A549 (cell line): ENCODE data around the gene DNASE1L2. TPM values are rescaled to one million over a fixed set of nuclear protein-coding genes. Genes with fewer than 3 reads are reported as not detected.

Source experiments
- ATAC-seq, 2 experiments: fragments of 200-7000 bp in 1 of 2; fragments of >200 bp in 1 of 2; cut with Nextera tagmentation in 1 of 2; cut with Tn5 transposase in 1 of 2; 3 replicates each; pipeline versions ENCODE4 v1.8.0 to v1.9.1; 2018 to 2020; ENCODE audit warnings: mild to moderate bottlenecking in 1 of 2, moderate library complexity in 1 of 2
- CTCF ChIA-PET: fragments of 300-600 bp; sonication (Branson Sonifier 250); formaldehyde crosslinking; extraction: SDS; loops from one replicate; lab custom pipeline; 2021; ENCODE audit warnings: antibody characterized with exemption, inconsistent platforms; lab: Yijun Ruan, JAX
- POLR2A ChIA-PET: fragments of 350-600 bp; formaldehyde crosslinking; extraction: SDS; loops from one replicate; lab custom pipeline; 2021; ENCODE audit warnings: antibody characterized with exemption, inconsistent platforms; lab: Yijun Ruan, JAX
- DNase-seq, 2 experiments: peaks; one replicate each; pipeline versions ENCODE4 v3.0.0 to v3.0.0-alpha.2; 2011 to 2016; ENCODE audit warnings: low read depth in 1 of 2, low spot score in 1 of 2
- FAIRE-seq: peaks from 2 replicates; lab custom pipeline; 2011; peaks lifted over from hg19 to GRCh38; lab: Jason Lieb, UNC
- H3K27ac ChIP-seq, 2 experiments: fragments of >200 bp; sonication (Bioruptor Twin); formaldehyde crosslinking; 3 replicates each; pipeline ENCODE4 v1.5.1; 2016 to 2017
- H3K4me1 ChIP-seq: fragments of >200 bp; sonication (Bioruptor Twin); formaldehyde crosslinking; 3 replicates; pipeline ENCODE4 v1.6.1; 2016
- H3K4me2 ChIP-seq: fragments of >200 bp; sonication (Bioruptor Twin); formaldehyde crosslinking; 3 replicates; pipeline ENCODE4 v1.6.1; 2016
- H3K4me3 ChIP-seq: fragments of >200 bp; sonication (Bioruptor Twin); formaldehyde crosslinking; 3 replicates; pipeline ENCODE4 v1.5.1; 2016
- H3K9me3 ChIP-seq: fragments of >200 bp; sonication (Bioruptor Twin); formaldehyde crosslinking; 3 replicates; pipeline ENCODE4 v1.6.1; 2016
- BCL3 ChIP-seq: fragments of >200 bp; sonication (Bioruptor Twin); formaldehyde crosslinking; IDR thresholded peaks from 3 replicates; pipeline ENCODE4 v1.6.1; 2016
- CEBPB ChIP-seq, 2 experiments: fragments of >200 bp in 1 of 2; sonication (Bioruptor Twin) in 1 of 2; formaldehyde crosslinking in 1 of 2; IDR thresholded peaks; 2 replicates each; pipeline ENCODE4 v1.6.1; 2012 to 2016
- EHMT2 ChIP-seq: fragments of 200-600 bp; sonication (generic); IDR thresholded peaks from 2 replicates; pipeline ENCODE4 v1.6.1; 2016; ENCODE audit warnings: antibody characterized with exemption, low read depth, mild to moderate bottlenecking, moderate library complexity
- FOSB ChIP-seq: fragments of 250-450 bp; sonication (Bioruptor Pico); IDR thresholded peaks from 2 replicates; pipeline ENCODE4 v1.5.0; 2020; ENCODE audit warnings: mild to moderate bottlenecking, moderate library complexity
- FOXS1 ChIP-seq: fragments of 250-450 bp; sonication (Bioruptor Pico); IDR thresholded peaks from 2 replicates; pipeline ENCODE4 v1.5.0; 2020; ENCODE audit warnings: mild to moderate bottlenecking, moderate library complexity
- GATA3 ChIP-seq: IDR thresholded peaks from 2 replicates; pipeline ENCODE4 v1.6.1; 2012; ENCODE audit warnings: borderline replicate concordance
- HEYL ChIP-seq: fragments of 250-450 bp; sonication (Bioruptor Pico); IDR thresholded peaks from 2 replicates; pipeline ENCODE4 v1.8.0; 2021; ENCODE audit warnings: mild to moderate bottlenecking, moderate library complexity
- HMGXB4 ChIP-seq: fragments of 250-450 bp; sonication (Bioruptor Pico); IDR thresholded peaks from 2 replicates; pipeline ENCODE4 v1.5.0; 2021; ENCODE audit warnings: mild to moderate bottlenecking, moderate library complexity, borderline replicate concordance
- HOXA7 ChIP-seq: fragments of 250-450 bp; sonication (Bioruptor Pico); IDR thresholded peaks from 2 replicates; pipeline ENCODE4 v1.5.0; 2020; ENCODE audit warnings: mild to moderate bottlenecking, moderate library complexity
- HOXB5 ChIP-seq: fragments of 250-450 bp; sonication (Bioruptor Pico); IDR thresholded peaks from 2 replicates; pipeline ENCODE4 v1.5.0; 2020; ENCODE audit warnings: mild to moderate bottlenecking, moderate library complexity
- JUNB ChIP-seq: fragments of >200 bp; sonication (Bioruptor Twin); formaldehyde crosslinking; IDR thresholded peaks from 2 replicates; pipeline ENCODE4 v1.6.1; 2016
- KDM1A ChIP-seq: fragments of 200-600 bp; sonication (generic); IDR thresholded peaks from 2 replicates; pipeline ENCODE4 v1.6.1; 2016; ENCODE audit warnings: low read depth, mild to moderate bottlenecking
- NR3C1 ChIP-seq: fragments of >200 bp; sonication (Bioruptor Twin); formaldehyde crosslinking; IDR thresholded peaks from 3 replicates; pipeline ENCODE4 v1.6.1; 2017
- POLR2AphosphoS2 ChIP-seq: conservative IDR thresholded peaks from 2 replicates; pipeline ENCODE4 v1.6.1; 2012; ENCODE audit warnings: low read length, improper control_type of control experiment, inconsistent platforms
- RARB ChIP-seq: fragments of 250-450 bp; sonication (Bioruptor Pico); IDR thresholded peaks from 2 replicates; pipeline ENCODE4 v1.8.0; 2021; ENCODE audit warnings: mild to moderate bottlenecking, moderate library complexity
- SREBF2 ChIP-seq: fragments of 450-650 bp; IDR thresholded peaks from 2 replicates; pipeline ENCODE4 v1.6.1; 2014; ENCODE audit warnings: mild to moderate bottlenecking, moderate library complexity
- USF2 ChIP-seq: fragments of 450-650 bp; IDR thresholded peaks from 2 replicates; pipeline ENCODE4 v1.6.1; 2014; ENCODE audit warnings: antibody characterized with exemption
- ZC3H11A ChIP-seq: fragments of 450-650 bp; IDR thresholded peaks from 2 replicates; pipeline ENCODE4 v1.6.1; 2014; ENCODE audit warnings: antibody characterized with exemption, mild to moderate bottlenecking
- ZNF302 ChIP-seq: fragments of 250-450 bp; sonication (Bioruptor Pico); IDR thresholded peaks from 2 replicates; pipeline ENCODE4 v1.9.0; 2021; ENCODE audit warnings: inconsistent platforms, mild to moderate bottlenecking, moderate library complexity
- ZSCAN20 ChIP-seq: fragments of 250-450 bp; sonication (Bioruptor Pico); IDR thresholded peaks from 2 replicates; pipeline ENCODE4 v1.8.0; 2022; ENCODE audit warnings: mild to moderate bottlenecking, moderate library complexity
- WGBS: methylation state at CpG from one replicate; pipeline ENCODE4 v1.1.6; 2017; ENCODE audit errors: missing lambda C conversion rate; 5-methylcytosine and 5-hydroxymethylcytosine counted together
- polyA plus RNA-seq, 4 experiments: library from polyadenylated mRNA; depleted of rRNA in 3 of 4; stranded (reverse); fragments of >200 nt; fragmentation: RNase III in 1 of 4; extraction: RNeasy Plus Mini Kit Qiagen cat#74134 plus additional on column Dnase treatment in 1 of 4; gene quantifications; 2 replicates in 3 of 4; 3 replicates in 1 of 4; pipeline ENCODE4 v1.2.3, GENCODE V29; 2011 to 2017
- TF ChIP-seq, protein P1 (sequence below): IDR thresholded peaks from 2 replicates; pipeline ENCODE4 v1.6.1; 2012

DNASE1L2 gene
- polyA plus RNA-seq, 2 of the 4 experiments (the other 2 are of a cell fraction): 0.36 to 1.2 TPM

DNA sequence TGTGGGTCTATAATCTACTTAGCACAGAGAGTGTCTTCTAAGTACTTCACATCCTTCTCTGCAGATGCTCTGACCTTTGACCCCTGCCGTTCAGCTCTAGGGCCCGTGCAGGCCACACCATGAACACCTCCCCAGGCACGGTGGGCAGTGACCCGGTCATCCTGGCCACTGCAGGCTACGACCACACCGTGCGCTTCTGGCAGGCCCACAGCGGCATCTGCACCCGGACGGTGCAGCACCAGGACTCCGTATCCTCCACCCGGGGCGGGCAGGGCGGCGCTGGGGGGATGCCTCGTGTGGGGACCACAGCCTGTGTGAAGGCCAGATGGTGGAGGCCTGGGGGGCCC is 30.3 kb upstream of the DNASE1L2 start:
- CTCF ChIA-PET: interaction anchor here (1.1 to 4.8 kb wide), 3 partner anchors 9 to 37 kb away, joined by 3 to 28 read pairs (median 3); partner anchors contain the start of gene PGP
- ATAC-seq: peak; percentile 21 to 45
- no peak for DNase-seq
- H3K4me3 ChIP-seq: peak overlapping the region; percentile 83
- peak overlapping the region; percentile 99 for H3K4me2 ChIP-seq
- peaks cover 14% of the 10 kb centered on the region; the same call in 2 of the 3 replicates for H3K4me1 ChIP-seq
- H3K27ac ChIP-seq: peak overlapping the region; percentile 97 to 98
- TF ChIP-seq, protein P1, sequence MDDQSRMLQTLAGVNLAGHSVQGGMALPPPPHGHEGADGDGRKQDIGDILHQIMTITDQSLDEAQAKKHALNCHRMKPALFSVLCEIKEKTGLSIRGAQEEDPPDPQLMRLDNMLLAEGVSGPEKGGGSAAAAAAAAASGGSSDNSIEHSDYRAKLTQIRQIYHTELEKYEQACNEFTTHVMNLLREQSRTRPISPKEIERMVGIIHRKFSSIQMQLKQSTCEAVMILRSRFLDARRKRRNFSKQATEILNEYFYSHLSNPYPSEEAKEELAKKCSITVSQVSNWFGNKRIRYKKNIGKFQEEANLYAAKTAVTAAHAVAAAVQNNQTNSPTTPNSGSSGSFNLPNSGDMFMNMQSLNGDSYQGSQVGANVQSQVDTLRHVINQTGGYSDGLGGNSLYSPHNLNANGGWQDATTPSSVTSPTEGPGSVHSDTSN: 0 out of 2 replicates have a peak, but pooled peaks have one; percentile 7
- no peak for TF ChIP-seq EHMT2
- no peak for TF ChIP-seq BCL3
- 18% methylated on average over 6 of the region's 16 CpGs for WGBS
- H3K9me3 ChIP-seq: no peaks in the 10 kb centered on the region
- no peak for FAIRE-seq
- POLR2A ChIA-PET: interaction anchor here (0.9 to 3.0 kb wide), 5 partner anchors 9 to 51 kb away, joined by 4 to 31 read pairs (median 8); partner anchors contain the start of genes ECI1, PGP and TRAF7

GRCh38 chr16:2206420-2206779 is 29.8 kb upstream of the DNASE1L2 start:
- Histone ChIP-seq H3K4me3 (peak overlapping the region; percentile 83), H3K4me2 (peak overlapping the region; percentile 99), H3K27ac (peak overlapping the region; percentile 97 to 98)
- POLR2A ChIA-PET: interaction anchor here (0.9 to 3.0 kb wide), 3 partner anchors 9 to 51 kb away, joined by 4 to 31 read pairs (median 16); partner anchors contain the start of genes ECI1, PGP and TRAF7
- TF ChIP-seq KDM1A (no peak), ZC3H11A (no peak), USF2 (no peak), ZSCAN20 (CRISPR knock-in tag) (no peak), ZNF302 (CRISPR knock-in tag) (no peak), HEYL (CRISPR knock-in tag) (no peak), RARB (CRISPR knock-in tag) (no peak), HOXB5 (CRISPR knock-in tag) (no peak), FOSB (CRISPR knock-in tag) (no peak), HOXA7 (CRISPR knock-in tag) (no peak), HMGXB4 (no peak)
- TF ChIP-seq, all 56 proteins: peak for 0
- ATAC-seq: no peak
- Histone ChIP-seq H3K4me1 (peaks cover 14% of the 10 kb centered on the region; the same call in 2 of the 3 replicates), H3K9me3 (no peaks in the 10 kb centered on the region)
- CTCF ChIA-PET: interaction anchor here (1.0 to 4.8 kb wide), 5 partner anchors 8 to 294 kb away, joined by 3 to 28 read pairs (median 3); partner anchors contain the start of genes ECI1 and PGP
- no peak for FAIRE-seq
- 89% methylated on average over 13 of the region's 18 CpGs for WGBS
- DNase-seq: no peak

DNA sequence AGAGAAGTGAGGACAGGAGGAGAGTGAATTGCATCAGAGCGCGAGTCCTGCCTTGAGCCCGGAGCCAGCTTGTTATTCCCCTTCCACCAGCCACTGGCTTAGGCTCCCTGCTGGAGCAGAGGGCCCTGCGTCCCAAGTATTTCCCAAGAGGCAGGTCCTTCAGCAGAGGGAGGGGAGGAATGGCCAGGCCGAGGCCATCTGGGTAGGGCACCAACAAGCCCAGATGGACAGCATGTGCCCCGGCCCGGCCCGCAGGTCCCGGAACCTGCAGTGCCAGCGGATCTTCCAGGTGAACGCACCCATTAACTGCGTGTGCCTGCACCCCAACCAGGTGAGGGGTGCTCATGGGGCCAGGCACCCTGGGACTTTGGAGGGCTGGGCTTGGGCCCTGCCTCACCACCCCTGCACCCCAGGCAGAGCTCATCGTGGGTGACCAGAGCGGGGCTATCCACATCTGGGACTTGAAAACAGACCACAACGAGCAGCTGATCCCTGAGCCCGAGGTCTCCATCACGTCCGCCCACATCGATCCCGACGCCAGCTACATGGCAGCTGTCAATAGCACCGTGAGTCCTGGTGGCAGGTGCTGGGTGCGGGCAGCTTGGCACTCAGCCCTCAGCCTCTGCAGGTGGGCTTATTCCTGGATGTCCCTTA is 29.3 kb upstream of the DNASE1L2 start:
- ChIA-PET CTCF (interaction anchor here (1.0 to 4.8 kb wide), 6 partner anchors 8 to 294 kb away, joined by 3 to 28 read pairs (median 3); partner anchors contain the start of genes ECI1 and PGP), POLR2A (interaction anchor here (2.5 to 3.0 kb wide), 2 partner anchors 8 to 52 kb away, joined by 16 to 31 read pairs; partner anchors contain the start of genes PGP and TRAF7)
- DNase-seq: no peak
- peak overlapping the region; percentile 83 for H3K4me3 ChIP-seq
- no peaks in the 10 kb centered on the region for H3K9me3 ChIP-seq
- H3K4me2 ChIP-seq: peak overlapping the region; percentile 99
- H3K27ac ChIP-seq: peak overlapping the region; percentile 97 to 98; a peak in 5 of 6 replicates
- no peak for ATAC-seq
- peaks cover 16% of the 10 kb centered on the region for H3K4me1 ChIP-seq
- 94% methylated on average over 23 of the region's 23 CpGs for WGBS
- no peak for FAIRE-seq
- no peak for TF ChIP-seq JUNB
- no peak for TF ChIP-seq GATA3
- no peak for TF ChIP-seq NR3C1
- no peak for TF ChIP-seq HEYL (CRISPR knock-in tag)
- TF ChIP-seq CEBPB (IDR thresholded peaks at IDR 0.05): no peak
- no peak for TF ChIP-seq SREBF2
- no peak for TF ChIP-seq ZNF302 (CRISPR knock-in tag)
- TF ChIP-seq, protein P1: no peak
- no peak for TF ChIP-seq POLR2AphosphoS2
- no peak for TF ChIP-seq ZSCAN20 (CRISPR knock-in tag)
- TF ChIP-seq ZC3H11A: no peak
- no peak for TF ChIP-seq HMGXB4
- TF ChIP-seq BCL3: no peak
- no peak for TF ChIP-seq FOXS1 (CRISPR knock-in tag)
